ENCODE measurements around the gene MARCHF2.

MARCHF2 gene

DNA sequence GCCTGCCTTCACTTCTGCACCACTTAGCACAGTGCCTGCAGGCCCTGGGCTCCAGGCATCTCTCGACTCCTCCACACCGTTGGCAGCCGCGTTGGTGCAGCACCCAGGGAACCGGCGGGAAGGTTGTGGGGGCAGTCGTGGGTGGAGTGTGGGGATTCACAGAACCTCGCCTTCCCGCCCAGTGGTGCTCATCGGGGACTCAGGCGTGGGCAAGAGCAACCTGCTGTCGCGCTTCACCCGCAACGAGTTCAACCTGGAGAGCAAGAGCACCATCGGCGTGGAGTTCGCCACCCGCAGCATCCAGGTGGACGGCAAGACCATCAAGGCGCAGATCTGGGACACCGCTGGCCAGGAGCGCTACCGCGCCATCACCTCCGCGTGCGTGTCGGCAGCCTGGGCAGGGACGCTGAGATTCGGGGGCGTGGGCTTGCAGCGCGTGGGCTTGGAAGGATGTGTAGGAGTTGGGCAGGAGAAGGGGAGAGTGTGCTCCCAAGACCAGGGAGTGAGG, 13.4 kb upstream of the MARCHF2 start:
- Histone ChIP-seq H3K27ac (ENCODE audit: extremely low read depth, low read depth, low read length) (no peak overlapping the region), H3K9me3 (ENCODE audit: control insufficient read depth, insufficient read depth, low read depth, low read length) (no peaks in the 10 kb centered on the region), H3K4me3 (ENCODE audit: low read depth, low read length) (no peak overlapping the region), H3K36me3 (ENCODE audit: control insufficient read depth in 2 of 2, insufficient read depth in 1 of 2, low read length in 2 of 2) (peaks cover 0 to 31% of the 10 kb centered on the region in 2 experiments; a peak in 2 of 3 replicates), H3K4me1 (ENCODE audit: control insufficient read depth, insufficient read depth, low read length) (no peaks in the 10 kb centered on the region)
- TF ChIP-seq KLF1 (tag by site-specific recombination; IDR thresholded peaks at IDR 0.05) (no peak), ZNF146 (tag by site-specific recombination; IDR thresholded peaks at IDR 0.05) (no peak), ZNF514 (tag by site-specific recombination; IDR thresholded peaks at IDR 0.05) (no peak), ZFP3 (tag by site-specific recombination; IDR thresholded peaks at IDR 0.05; ENCODE audit: low read depth) (peak; percentile 66; the same call in 1 of the 2 replicates), ZNF843 (tag by site-specific recombination; IDR thresholded peaks at IDR 0.05) (no peak), BCL11A (tag by site-specific recombination; IDR thresholded peaks at IDR 0.05; ENCODE audit: low read depth) (no peak), ZNF837 (tag by site-specific recombination; IDR thresholded peaks at IDR 0.05) (no peak), ZNF600 (tag by site-specific recombination; IDR thresholded peaks at IDR 0.05) (0 out of 2 replicates have a peak, but pooled peaks have one; percentile 19), ZFHX2 (tag by site-specific recombination; conservative IDR thresholded peaks at IDR 0.05) (peak; percentile 77), ZNF623 (tag by site-specific recombination; IDR thresholded peaks at IDR 0.05) (no peak), EGR2 (tag by site-specific recombination; IDR thresholded peaks at IDR 0.05; ENCODE audit: low read depth) (peak; percentile 81), SALL2 (tag by site-specific recombination; IDR thresholded peaks at IDR 0.05; ENCODE audit: borderline replicate concordance) (no peak), ZFP37 (tag by site-specific recombination; IDR thresholded peaks at IDR 0.05) (no peak), ZBTB7A (tag by site-specific recombination; IDR thresholded peaks at IDR 0.05; ENCODE audit: low read depth) (no peak), GLIS1 (tag by site-specific recombination; IDR thresholded peaks at IDR 0.05) (no peak), ZBTB8A (tag by site-specific recombination; IDR thresholded peaks at IDR 0.05) (no peak)
- TF ChIP-seq, protein P1, sequence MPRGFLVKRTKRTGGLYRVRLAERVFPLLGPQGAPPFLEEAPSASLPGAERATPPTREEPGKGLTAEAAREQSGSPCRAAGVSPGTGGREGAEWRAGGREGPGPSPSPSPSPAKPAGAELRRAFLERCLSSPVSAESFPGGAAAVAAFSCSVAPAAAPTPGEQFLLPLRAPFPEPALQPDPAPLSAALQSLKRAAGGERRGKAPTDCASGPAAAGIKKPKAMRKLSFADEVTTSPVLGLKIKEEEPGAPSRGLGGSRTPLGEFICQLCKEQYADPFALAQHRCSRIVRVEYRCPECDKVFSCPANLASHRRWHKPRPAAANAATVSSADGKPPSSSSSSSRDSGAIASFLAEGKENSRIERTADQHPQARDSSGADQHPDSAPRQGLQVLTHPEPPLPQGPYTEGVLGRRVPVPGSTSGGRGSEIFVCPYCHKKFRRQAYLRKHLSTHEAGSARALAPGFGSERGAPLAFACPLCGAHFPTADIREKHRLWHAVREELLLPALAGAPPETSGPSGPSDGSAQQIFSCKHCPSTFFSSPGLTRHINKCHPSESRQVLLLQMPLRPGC (tag by site-specific recombination; IDR thresholded peaks at IDR 0.05): no peak
- TF ChIP-seq, protein P2, sequence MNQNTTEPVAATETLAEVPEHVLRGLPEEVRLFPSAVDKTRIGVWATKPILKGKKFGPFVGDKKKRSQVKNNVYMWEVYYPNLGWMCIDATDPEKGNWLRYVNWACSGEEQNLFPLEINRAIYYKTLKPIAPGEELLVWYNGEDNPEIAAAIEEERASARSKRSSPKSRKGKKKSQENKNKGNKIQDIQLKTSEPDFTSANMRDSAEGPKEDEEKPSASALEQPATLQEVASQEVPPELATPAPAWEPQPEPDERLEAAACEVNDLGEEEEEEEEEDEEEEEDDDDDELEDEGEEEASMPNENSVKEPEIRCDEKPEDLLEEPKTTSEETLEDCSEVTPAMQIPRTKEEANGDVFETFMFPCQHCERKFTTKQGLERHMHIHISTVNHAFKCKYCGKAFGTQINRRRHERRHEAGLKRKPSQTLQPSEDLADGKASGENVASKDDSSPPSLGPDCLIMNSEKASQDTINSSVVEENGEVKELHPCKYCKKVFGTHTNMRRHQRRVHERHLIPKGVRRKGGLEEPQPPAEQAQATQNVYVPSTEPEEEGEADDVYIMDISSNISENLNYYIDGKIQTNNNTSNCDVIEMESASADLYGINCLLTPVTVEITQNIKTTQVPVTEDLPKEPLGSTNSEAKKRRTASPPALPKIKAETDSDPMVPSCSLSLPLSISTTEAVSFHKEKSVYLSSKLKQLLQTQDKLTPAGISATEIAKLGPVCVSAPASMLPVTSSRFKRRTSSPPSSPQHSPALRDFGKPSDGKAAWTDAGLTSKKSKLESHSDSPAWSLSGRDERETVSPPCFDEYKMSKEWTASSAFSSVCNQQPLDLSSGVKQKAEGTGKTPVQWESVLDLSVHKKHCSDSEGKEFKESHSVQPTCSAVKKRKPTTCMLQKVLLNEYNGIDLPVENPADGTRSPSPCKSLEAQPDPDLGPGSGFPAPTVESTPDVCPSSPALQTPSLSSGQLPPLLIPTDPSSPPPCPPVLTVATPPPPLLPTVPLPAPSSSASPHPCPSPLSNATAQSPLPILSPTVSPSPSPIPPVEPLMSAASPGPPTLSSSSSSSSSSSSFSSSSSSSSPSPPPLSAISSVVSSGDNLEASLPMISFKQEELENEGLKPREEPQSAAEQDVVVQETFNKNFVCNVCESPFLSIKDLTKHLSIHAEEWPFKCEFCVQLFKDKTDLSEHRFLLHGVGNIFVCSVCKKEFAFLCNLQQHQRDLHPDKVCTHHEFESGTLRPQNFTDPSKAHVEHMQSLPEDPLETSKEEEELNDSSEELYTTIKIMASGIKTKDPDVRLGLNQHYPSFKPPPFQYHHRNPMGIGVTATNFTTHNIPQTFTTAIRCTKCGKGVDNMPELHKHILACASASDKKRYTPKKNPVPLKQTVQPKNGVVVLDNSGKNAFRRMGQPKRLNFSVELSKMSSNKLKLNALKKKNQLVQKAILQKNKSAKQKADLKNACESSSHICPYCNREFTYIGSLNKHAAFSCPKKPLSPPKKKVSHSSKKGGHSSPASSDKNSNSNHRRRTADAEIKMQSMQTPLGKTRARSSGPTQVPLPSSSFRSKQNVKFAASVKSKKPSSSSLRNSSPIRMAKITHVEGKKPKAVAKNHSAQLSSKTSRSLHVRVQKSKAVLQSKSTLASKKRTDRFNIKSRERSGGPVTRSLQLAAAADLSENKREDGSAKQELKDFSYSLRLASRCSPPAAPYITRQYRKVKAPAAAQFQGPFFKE (tag by site-specific recombination; IDR thresholded peaks at IDR 0.05; ENCODE audit: borderline replicate concordance): no peak
- TF ChIP-seq, protein P3, sequence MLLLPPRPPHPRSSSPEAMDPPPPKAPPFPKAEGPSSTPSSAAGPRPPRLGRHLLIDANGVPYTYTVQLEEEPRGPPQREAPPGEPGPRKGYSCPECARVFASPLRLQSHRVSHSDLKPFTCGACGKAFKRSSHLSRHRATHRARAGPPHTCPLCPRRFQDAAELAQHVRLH (tag by site-specific recombination; IDR thresholded peaks at IDR 0.05): no peak
- TF ChIP-seq, protein P4, sequence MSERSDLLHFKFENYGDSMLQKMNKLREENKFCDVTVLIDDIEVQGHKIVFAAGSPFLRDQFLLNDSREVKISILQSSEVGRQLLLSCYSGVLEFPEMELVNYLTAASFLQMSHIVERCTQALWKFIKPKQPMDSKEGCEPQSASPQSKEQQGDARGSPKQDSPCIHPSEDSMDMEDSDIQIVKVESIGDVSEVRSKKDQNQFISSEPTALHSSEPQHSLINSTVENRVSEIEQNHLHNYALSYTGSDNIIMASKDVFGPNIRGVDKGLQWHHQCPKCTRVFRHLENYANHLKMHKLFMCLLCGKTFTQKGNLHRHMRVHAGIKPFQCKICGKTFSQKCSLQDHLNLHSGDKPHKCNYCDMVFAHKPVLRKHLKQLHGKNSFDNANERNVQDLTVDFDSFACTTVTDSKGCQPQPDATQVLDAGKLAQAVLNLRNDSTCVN (tag by site-specific recombination; optimal IDR thresholded peaks at IDR 0.05): no peak
- ChIA-PET POLR2A (interaction anchor here (1.0 kb wide), 1 partner anchor 48 kb away, joined by 3 read pairs; no protein-coding TSS in a partner anchor), CTCF (interaction anchor here (4.8 kb wide), 1 partner anchor 46 kb away, joined by 87 read pairs; no protein-coding TSS in a partner anchor)
